Measurements from ENCODE around the gene ZNF775.

DNA sequence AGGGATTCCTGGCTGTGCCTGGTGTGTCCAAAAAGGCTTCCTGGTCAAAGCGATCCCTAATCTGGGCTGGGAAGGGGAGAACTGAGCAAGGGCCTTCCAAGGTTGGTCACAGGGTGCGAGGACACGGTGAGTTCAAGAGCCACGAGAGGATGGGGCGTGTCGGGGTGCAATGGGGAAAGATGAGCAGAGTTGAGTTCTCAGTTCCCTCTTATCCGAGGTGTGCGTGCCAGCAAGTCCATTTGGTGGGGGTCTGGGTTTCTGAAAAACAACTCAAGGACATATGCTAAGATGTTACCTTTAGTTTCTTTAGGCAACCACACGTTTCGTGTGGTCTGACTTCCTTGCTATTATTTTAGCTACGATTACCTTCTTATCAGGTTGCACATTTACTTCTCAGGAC is 1.3 kb downstream of the ZNF775 start:
- TF ChIP-seq POLR2A (IDR thresholded peaks at IDR 0.05; ENCODE audit: low read length) (no peak), GATA1 (IDR thresholded peaks at IDR 0.05; ENCODE audit: low read depth, low read length) (no peak)
